ENCODE data around the gene EGLN2.
"Not testable (repeated sequence)": the region's sequence is repeated elsewhere in the genome, so short reads cannot be mapped to it uniquely, and the experiment has no call there.

EGLN2 gene

DNA sequence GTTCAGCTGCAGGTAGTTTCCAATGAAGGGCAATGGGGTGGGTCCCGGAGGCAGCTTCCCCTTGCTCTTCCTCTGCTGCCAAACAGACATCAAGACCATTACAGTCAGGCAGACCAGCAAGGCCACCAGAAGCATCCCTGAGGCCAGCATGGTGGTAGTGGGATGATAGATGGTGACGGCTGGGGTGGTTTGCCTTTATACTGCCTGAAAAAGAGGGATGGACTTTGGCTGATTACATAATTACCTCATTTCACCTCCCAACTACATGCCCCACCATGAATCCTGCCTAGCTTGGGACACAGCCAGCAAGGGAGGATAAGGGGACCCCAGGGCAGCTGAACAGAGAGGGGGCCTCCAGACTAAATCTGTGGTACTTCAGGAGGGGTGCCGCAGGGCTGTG, 51.3 kb downstream of the EGLN2 start, which contains the start of gene CYP2A6:
CYP2A6 (minus strand) TSS at position 171 of the 400 bp plus-strand sequence; CDS start at position 150, 21 bp downstream.
- DNase-seq: not testable (repeated sequence)

DNA sequence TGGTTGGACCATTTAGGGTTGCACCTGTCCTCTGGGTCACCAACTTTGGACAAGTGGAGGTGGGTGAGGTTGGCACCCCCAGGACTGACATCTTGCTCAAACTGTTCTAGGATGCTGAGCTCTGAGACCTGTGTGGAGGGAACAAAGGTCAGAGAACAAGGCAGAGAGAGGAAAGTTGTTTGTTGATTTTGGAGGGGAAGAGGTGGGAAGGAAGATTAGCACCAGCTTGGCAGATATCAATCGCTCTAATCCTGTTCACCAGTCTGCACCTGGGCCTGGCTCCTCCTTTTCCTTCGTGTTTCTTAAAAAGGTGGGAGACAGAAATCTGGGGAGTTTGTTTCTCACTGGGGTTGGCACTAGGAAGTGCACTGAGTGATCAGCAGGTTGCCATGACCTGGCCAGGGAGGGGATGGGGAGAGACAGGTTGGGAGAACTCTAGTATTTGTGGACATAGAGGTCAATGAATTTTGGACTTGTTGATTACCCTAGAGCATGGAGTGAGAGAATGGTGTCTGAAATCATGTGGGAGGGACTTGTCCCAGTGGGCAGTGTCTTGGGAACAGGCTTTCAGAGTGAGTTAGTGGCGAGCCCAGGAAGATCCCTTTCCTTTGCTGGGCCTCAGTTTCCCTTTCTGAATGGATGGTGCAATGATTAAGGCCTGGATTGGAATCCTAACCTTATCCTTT, 53.6 kb downstream of the EGLN2 start:
- DNase-seq: not testable (repeated sequence)
